HCT116 (cell line): ENCODE results near the gene NECAB2.

Experiments
- ELF1 ChIP-seq: IDR thresholded peaks from 2 replicates; pipeline ENCODE4 v1.6.1; 2012; ENCODE audit warnings: low read depth, borderline replicate concordance
- EZH2 ChIP-seq: fragments of 200-600 bp; sonication (generic); IDR thresholded peaks from 2 replicates; pipeline ENCODE4 v1.6.1; 2017; ENCODE audit warnings: antibody characterized with exemption, mixed run types
- EZH2phosphoT487 ChIP-seq: fragments of 200-600 bp; IDR thresholded peaks from 2 replicates; pipeline ENCODE4 v1.6.1; 2018; ENCODE audit warnings: antibody characterized with exemption, borderline replicate concordance
- POLR2A ChIP-seq: IDR thresholded peaks from 2 replicates; pipeline ENCODE4 v1.7.0; 2011; ENCODE audit warnings: borderline replicate concordance; ENCODE audit not compliant: insufficient read depth, insufficient read length; ENCODE audit errors: extremely low read depth
- POLR2AphosphoS5 ChIP-seq: IDR thresholded peaks from 2 replicates; pipeline ENCODE4 v1.6.1; 2011; ENCODE audit warnings: mild to moderate bottlenecking, low read depth, low read length, moderate library complexity
- RAD21 ChIP-seq: IDR thresholded peaks from 2 replicates; pipeline ENCODE4 v1.6.1; 2012; ENCODE audit warnings: low read depth, mild to moderate bottlenecking
- SP1 ChIP-seq: IDR thresholded peaks from 2 replicates; pipeline ENCODE4 v1.6.1; 2012; ENCODE audit warnings: low read depth
- TCF7L2 ChIP-seq: IDR thresholded peaks from 2 replicates; pipeline ENCODE4 v1.7.0; 2011; ENCODE audit warnings: borderline replicate concordance, inconsistent platforms; ENCODE audit not compliant: insufficient read depth, insufficient read length; ENCODE audit errors: extremely low read depth
- YY1 ChIP-seq: IDR thresholded peaks from 2 replicates; pipeline ENCODE4 v1.6.1; 2011; ENCODE audit warnings: low read length, low read depth, moderate library complexity, mild to moderate bottlenecking; ENCODE audit not compliant: insufficient replicate concordance; ENCODE audit errors: extremely low read depth
- ZFX ChIP-seq: fragments of 450-650 bp; IDR thresholded peaks from 2 replicates; pipeline ENCODE4 v1.6.1; 2017
- ZNF274 ChIP-seq: fragments of 200-500 bp; sonication (Bioruptor generic); IDR thresholded peaks from 2 replicates; pipeline ENCODE4 v1.6.1; 2014; ENCODE audit warnings: mild to moderate bottlenecking, low read depth, low read length, inconsistent platforms
- TF ChIP-seq, protein P1 (sequence below), 3 experiments: fragments of 200-600 bp in 1 of 3; sonication (generic) in 1 of 3; IDR thresholded peaks in 2 of 3; conservative IDR thresholded peaks in 1 of 3; 2 replicates each; pipeline ENCODE4 v1.5.1; 2012 to 2017; ENCODE audit warnings: low read depth in 2 of 3, low read length in 2 of 3, antibody characterized with exemption in 1 of 3, borderline replicate concordance in 1 of 3, control low read depth in 1 of 3, mild to moderate bottlenecking in 1 of 3, mixed read lengths in 1 of 3, mixed run types in 1 of 3, moderate library complexity in 1 of 3; ENCODE audit not compliant: insufficient read depth in 1 of 3
- TF ChIP-seq, protein P2 (sequence below): IDR thresholded peaks from 2 replicates; pipeline ENCODE4 v1.6.1; 2012

DNA sequence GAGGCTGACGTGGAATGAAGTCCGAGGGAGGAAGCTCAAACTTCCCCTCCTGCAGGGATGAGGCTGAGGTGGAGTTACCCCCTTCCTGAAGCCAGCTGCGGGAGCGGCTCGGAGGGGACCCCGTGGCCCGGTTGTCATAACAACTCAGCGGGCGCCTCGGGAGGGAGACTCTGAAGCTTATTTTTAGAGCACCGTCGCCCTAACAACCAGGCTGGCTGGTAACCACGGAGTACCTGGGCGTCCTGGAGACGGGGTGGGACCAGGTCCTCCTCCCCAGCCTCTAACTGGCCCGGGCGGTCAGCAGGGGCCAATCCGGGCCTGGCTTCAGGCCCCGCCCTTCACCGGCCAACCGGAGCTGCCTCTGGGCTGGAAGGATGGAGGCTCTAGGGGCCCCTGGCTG is 27.7 kb downstream of the NECAB2 start:
- TF ChIP-seq EZH2 = no peak
- TF ChIP-seq POLR2A = no peak
- TF ChIP-seq, protein P1, sequence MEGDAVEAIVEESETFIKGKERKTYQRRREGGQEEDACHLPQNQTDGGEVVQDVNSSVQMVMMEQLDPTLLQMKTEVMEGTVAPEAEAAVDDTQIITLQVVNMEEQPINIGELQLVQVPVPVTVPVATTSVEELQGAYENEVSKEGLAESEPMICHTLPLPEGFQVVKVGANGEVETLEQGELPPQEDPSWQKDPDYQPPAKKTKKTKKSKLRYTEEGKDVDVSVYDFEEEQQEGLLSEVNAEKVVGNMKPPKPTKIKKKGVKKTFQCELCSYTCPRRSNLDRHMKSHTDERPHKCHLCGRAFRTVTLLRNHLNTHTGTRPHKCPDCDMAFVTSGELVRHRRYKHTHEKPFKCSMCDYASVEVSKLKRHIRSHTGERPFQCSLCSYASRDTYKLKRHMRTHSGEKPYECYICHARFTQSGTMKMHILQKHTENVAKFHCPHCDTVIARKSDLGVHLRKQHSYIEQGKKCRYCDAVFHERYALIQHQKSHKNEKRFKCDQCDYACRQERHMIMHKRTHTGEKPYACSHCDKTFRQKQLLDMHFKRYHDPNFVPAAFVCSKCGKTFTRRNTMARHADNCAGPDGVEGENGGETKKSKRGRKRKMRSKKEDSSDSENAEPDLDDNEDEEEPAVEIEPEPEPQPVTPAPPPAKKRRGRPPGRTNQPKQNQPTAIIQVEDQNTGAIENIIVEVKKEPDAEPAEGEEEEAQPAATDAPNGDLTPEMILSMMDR (IDR thresholded peaks at IDR 0.05 in 2 of 3, conservative IDR thresholded peaks at IDR 0.05 in 1 of 3; ENCODE audit: borderline replicate concordance in 1 of 3, insufficient read depth in 1 of 3, low read depth in 2 of 3, low read length in 2 of 3) = no peak
- no peak for TF ChIP-seq TCF7L2
- TF ChIP-seq ELF1 = no peak
- TF ChIP-seq RAD21 = no peak
- no peak for TF ChIP-seq YY1
- TF ChIP-seq ZNF274 = no peak
- TF ChIP-seq SP1 = no peak
- TF ChIP-seq, protein P2, sequence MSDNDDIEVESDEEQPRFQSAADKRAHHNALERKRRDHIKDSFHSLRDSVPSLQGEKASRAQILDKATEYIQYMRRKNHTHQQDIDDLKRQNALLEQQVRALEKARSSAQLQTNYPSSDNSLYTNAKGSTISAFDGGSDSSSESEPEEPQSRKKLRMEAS = no peak
- no peak for TF ChIP-seq ZFX
- TF ChIP-seq POLR2AphosphoS5 = no peak
- no peak for TF ChIP-seq EZH2phosphoT487
